Measurements from ENCODE around the gene PHIP. TPM values are rescaled to one million over a fixed set of nuclear protein-coding genes. Genes with fewer than 3 reads are reported as not detected.

Gene PHIP
- total and polyA plus RNA-seq, 9 of the 15 experiments (the other 6 are each of a cell fraction or from before 2014, with no cell fraction given), result 8.1 to 36.3 (median 16.5) TPM

DNA sequence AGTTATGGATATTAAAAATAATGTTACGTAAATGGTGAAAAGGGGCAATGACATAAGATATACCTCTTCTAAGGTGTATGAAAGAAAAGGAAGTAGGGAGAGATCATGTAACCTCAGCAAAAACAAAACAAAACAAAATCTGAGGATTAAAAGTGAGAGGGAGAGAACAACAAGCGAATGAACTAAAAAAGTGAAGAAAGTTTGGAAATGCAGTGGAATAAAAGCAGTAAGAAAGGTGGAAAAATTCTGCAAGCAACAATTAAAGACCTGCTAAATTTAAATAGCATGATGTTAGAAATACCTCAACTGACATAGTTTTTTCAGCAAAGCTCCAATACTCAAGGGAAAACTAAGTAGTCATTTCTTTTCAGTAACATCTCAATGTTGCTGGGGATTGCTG, 48.0 kb downstream of the PHIP start:
- no peaks in the 10 kb centered on the region for H4K20me1 ChIP-seq (replicated peaks; ENCODE audit: control insufficient read depth, insufficient read depth, low read length)
- ATAC-seq, result no peak
- in situ Hi-C loops (cut with MboI) (no loop called here), intact Hi-C loops (cut with micrococcal nuclease) (no loop called here)
- ChIA-PET CTCF (ENCODE audit: low intra/inter-chr PET ratio) (no interaction called here), POLR2A (interaction anchor here (1.0 kb wide), 1 partner anchor 9 kb away, joined by 3 read pairs; no protein-coding TSS in a partner anchor)
- no peak for DNase-seq (ENCODE audit: extremely low read depth in 1 of 4, low spot score in 3 of 4)
- TF ChIP-seq SRSF9 (IDR thresholded peaks at IDR 0.05; ENCODE audit: borderline replicate concordance, low read depth, low read length) (no peak), ZBTB8A (IDR thresholded peaks at IDR 0.05; ENCODE audit: partially characterized antibody) (no peak), CHD2 (IDR thresholded peaks at IDR 0.05; ENCODE audit: low read depth, low read length) (no peak)
- TF ChIP-seq, protein P1, sequence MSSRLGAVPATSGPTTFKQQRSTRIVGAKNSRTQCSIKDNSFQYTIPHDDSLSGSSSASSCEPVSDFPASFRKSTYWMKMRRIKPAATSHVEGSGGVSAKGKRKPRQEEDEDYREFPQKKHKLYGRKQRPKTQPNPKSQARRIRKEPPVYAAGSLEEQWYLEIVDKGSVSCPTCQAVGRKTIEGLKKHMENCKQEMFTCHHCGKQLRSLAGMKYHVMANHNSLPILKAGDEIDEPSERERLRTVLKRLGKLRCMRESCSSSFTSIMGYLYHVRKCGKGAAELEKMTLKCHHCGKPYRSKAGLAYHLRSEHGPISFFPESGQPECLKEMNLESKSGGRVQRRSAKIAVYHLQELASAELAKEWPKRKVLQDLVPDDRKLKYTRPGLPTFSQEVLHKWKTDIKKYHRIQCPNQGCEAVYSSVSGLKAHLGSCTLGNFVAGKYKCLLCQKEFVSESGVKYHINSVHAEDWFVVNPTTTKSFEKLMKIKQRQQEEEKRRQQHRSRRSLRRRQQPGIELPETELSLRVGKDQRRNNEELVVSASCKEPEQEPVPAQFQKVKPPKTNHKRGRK (tag; IDR thresholded peaks at IDR 0.05), result 0 out of 2 replicates have a peak, but pooled peaks have one; percentile 14
- TF ChIP-seq, protein P2, sequence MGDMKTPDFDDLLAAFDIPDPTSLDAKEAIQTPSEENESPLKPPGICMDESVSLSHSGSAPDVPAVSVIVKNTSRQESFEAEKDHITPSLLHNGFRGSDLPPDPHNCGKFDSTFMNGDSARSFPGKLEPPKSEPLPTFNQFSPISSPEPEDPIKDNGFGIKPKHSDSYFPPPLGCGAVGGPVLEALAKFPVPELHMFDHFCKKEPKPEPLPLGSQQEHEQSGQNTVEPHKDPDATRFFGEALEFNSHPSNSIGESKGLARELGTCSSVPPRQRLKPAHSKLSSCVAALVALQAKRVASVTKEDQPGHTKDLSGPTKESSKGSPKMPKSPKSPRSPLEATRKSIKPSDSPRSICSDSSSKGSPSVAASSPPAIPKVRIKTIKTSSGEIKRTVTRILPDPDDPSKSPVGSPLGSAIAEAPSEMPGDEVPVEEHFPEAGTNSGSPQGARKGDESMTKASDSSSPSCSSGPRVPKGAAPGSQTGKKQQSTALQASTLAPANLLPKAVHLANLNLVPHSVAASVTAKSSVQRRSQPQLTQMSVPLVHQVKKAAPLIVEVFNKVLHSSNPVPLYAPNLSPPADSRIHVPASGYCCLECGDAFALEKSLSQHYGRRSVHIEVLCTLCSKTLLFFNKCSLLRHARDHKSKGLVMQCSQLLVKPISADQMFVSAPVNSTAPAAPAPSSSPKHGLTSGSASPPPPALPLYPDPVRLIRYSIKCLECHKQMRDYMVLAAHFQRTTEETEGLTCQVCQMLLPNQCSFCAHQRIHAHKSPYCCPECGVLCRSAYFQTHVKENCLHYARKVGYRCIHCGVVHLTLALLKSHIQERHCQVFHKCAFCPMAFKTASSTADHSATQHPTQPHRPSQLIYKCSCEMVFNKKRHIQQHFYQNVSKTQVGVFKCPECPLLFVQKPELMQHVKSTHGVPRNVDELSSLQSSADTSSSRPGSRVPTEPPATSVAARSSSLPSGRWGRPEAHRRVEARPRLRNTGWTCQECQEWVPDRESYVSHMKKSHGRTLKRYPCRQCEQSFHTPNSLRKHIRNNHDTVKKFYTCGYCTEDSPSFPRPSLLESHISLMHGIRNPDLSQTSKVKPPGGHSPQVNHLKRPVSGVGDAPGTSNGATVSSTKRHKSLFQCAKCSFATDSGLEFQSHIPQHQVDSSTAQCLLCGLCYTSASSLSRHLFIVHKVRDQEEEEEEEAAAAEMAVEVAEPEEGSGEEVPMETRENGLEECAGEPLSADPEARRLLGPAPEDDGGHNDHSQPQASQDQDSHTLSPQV (IDR thresholded peaks at IDR 0.05), result no peak
- peaks cover 83% of the 10 kb centered on the region for H3K79me2 ChIP-seq (ENCODE audit: control insufficient read depth, insufficient read depth, low read length)
- H3K9me1 ChIP-seq (ENCODE audit: control insufficient read depth, insufficient read depth, low read length), result no peaks in the 10 kb centered on the region
- FAIRE-seq, result no peak
- no peak overlapping the region for H3K4me3 ChIP-seq
- H3K36me3 ChIP-seq (ENCODE audit: control insufficient read depth, insufficient read depth, low read length), result peaks cover 70% of the 10 kb centered on the region; the same call in 2 of the 3 replicates
- 100% methylated on average over 2 of the region's 2 CpGs for WGBS (ENCODE audit: insufficient coverage, low coverage, missing lambda C conversion rate)
- H3K27ac ChIP-seq (ENCODE audit: extremely low read depth, low read depth, low read length), result no peak overlapping the region
- H3K9ac ChIP-seq (ENCODE audit: insufficient read depth in 1 of 2, low read depth in 2 of 2, low read length in 2 of 2), result no peak overlapping the region
- no peaks in the 10 kb centered on the region for H3K9me3 ChIP-seq (replicated peaks; ENCODE audit: control insufficient read depth, insufficient read depth, low read depth, low read length)
- H3K27me3 ChIP-seq (ENCODE audit: control insufficient read depth in 2 of 2, insufficient read depth in 2 of 2, low read length in 2 of 2), result no peaks in the 10 kb centered on the region
- H2AFZ ChIP-seq (ENCODE audit: low read depth, low read length), result no peak overlapping the region
- no peak overlapping the region for H3K4me2 ChIP-seq (ENCODE audit: insufficient read depth, low read length)
- H3K4me1 ChIP-seq (replicated peaks in 1 of 2; ENCODE audit: control insufficient read depth in 2 of 2, insufficient read depth in 2 of 2, low read length in 2 of 2), result no peaks in the 10 kb centered on the region; a peak in 2 of 5 replicates
- BruUV-seq (replicated peaks), result no TSS peak

All from K562 (cell line).